C1 segment of cervical spinal cord (tissue), 14 donors: ENCODE results near the gene MAPK12.

ENCODE experiments used
- DNase-seq, 14 donors: peaks; one replicate each; lab custom pipeline; 2025; lab: John Stamatoyannopoulos, UW

Gene MAPK12

DNA sequence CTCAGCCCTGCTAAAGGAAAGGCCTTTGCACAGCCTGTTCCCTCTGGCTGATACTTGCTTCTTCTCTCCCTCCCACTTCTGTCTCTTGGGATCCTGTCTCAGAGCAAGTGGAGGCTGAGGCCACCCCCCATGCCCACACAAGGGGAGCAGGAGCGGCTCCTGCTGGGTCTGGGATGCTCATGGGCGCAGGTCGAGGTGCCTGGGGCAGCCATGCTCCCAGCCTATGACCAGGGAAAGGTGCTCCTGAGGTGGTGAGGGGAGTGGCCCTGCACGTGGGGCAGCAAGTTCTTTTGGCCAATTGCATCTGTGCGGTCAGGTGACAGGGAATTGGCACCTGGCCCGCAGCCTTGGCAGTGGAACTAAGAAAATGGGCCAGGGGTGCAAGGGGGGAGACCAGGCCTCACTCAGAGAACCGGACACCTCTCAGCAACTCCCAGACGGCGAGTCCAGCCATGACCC is 7.2 kb upstream of the MAPK12 start:
- DNase-seq, result peak in 5 of 14 donors; percentile 15 to 44 (median 24)

DNA sequence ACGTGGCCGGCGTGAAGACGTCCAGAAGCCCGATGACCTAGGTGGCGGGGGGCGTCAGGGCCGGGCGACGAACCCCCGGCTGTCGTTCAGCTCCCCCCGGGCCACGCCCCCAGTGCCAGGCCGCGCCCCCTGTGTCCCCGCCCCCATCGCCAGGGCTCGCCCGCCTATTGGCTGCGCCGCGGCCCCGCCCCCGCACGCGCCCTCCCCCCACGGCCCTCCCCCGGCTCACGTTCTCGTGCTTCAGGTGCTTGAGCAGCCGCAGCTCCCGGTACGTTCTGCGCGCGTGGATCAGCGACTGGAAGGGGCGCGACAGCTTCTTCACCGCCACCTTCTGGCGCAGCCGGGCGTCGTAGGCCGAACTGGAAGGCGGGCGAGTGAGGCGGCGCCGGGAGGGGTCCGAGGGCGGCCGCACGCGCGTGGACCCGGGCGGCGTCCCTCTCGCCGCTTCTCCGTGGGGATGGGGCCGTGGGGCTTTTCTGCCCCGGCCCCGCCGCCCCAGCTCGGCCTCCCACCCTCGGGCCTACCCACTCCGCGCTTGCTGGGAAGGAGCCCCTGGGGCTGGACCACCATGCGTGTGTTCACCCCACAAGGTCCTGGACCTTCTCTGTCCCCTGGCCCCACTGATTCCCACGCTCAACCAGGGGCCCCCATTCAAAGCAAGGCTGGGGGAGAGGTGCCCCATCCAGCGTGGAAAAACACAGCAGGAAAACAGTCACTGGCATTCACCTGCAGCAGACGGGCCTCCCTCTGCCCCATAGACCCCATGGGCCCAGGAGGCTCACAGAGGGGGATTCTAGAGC is 6.3 kb upstream of the MAPK12 start:
- DNase-seq, result peak in 2 of 14 donors; percentile 14 to 72

- DNase-seq, result no peak
Observed at GRCh38 chr22:50266994-50267393, 5.5 kb upstream of the MAPK12 start.

GRCh38 chr22:50264946-50265669 is 3.6 kb upstream of the MAPK12 start:
- no peak for DNase-seq

DNA sequence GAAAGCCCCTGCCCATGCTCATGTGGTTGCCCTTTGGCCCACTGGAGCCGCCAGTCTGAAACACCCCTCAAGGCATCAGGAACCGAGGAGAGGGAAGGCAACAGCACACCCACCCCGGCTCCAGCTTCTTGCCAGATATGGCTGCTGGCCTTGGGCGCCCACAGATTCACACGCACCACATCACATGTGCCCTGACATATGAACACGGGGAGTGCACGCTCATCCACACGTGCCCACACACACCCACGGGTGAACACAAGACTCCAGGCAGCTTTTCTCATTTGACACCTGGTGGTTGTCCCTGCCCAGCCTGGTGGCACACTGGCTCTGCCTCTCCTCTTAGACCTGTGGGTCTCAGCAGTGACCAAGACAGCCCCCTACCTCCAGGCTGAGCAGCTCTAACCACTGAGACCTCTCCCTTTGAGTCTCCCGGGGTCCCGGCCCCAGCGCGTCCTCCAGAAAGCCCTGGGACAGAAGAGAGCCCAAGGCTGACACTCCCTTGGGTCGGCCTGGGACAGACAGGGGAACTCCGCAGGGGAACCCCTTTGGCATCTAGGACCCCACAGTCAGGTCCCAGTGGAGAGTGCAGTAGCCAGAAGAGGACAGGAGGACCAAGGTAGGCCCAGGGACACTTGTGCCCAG is 2.7 kb upstream of the MAPK12 start:
- no peak for DNase-seq

GRCh38 chr22:50262973-50263617 is 1.6 kb upstream of the MAPK12 start:
- no peak for DNase-seq

GRCh38 chr22:50262460-50262911 is 1.0 kb upstream of the MAPK12 start:
- no peak for DNase-seq

DNA sequence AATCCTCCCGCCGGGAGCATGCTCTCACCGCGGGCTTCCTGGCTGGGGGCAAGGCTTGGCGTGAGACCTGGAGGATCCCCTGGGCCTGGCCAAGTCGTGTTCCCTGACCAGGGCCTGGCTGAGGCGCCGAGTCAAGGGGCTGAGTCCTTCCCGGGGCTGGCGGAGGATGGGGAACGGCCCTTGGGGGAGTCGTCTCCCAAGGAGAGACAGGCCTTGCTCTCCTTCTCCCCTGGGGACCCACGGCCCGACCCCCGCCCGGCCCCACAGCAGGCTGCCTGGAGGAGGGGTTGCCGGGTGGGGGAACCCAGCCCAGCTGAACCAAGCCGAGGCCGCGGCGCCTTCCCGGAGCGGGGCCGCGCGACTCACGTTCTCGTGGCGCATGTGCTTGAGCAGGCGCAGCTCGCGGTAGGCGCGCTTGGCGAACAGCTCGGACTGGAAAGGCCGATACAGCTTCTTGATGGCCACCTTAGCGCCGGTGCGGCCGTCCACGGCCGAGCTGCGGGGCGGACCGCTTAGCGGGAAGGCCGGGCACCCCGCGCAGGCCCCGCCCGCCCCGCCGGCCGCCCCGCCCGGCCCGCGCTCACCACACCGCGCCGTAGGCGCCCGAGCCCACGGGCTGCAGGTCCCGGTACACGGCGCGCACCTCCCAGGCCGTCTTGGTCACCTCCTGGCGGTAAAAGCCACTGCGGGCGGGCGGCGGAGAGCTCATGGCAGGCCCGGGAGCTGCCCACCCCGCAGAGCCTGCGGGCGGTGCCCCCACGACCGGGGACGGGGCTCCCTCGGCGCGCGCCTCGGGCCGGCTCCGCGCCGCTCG is 475 bp downstream of the MAPK12 start:
- peak in 3 of 14 donors; percentile 30 to 57 (median 53) for DNase-seq

DNA sequence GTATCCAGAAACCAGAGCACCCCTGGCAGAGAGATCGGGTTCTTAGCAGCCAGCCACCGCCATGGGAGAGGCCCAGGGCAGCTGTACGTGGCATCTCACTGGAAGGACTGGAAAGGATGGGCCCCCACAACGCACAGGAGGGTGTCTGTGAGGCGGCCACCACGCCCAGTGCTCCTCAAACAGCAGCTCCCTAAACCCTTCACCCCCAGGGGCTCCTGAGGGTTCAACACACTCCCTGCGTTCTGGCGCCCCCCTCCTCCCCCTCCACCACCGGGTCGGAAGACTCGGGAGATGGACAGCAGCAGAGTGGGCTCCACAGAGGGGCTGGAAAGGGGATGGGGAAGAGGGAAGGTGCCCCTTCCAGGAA is 1.1 kb downstream of the MAPK12 start:
- DNase-seq, result no peak

GRCh38 chr22:50259302-50259701 is 2.2 kb downstream of the MAPK12 start:
- peak in 4 of 14 donors; percentile 43 to 54 (median 52) for DNase-seq

DNA sequence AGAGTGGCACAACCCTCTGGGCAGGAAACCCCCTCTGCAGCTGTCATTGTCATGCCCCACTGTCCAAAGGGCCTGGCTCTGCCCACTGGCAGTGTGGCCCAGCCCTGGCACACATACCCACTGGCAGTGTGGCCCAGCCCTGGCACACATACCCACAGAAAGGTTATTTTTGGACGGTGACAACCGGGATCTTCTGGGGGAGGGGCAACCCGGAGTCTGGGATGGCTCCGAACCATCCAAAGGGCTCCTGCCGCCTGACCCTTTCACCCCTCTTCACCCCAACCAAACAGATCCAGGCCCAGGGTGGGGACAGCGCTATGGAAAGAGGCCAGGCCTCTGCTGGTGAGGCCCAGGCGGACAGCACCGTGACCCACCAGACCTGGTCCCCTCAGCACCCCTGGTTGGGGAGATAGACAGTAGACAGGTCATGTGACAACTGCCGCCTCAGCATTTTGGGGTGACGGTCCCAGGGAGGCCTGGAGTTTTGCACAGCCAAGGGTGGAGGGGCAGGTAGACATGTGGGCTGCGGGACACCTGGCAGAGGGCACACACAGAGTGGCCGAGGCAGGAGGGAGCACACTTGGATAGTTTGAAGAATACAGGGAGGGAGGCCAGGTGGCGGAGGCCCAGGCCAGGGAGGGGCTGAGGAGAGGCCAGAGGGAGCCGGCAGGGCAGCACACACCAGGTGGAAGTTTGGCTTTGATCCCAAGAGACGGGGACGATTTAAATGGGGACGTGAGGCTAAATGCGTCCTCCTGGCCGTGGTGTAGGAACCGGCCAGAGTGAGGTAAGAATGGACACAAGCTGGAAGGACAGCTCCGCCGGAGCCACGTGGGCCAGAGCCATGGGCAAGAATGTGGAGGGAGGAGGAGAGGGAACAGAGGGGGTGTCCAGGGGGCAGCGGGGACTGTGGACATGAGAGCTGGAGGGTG is 2.9 kb downstream of the MAPK12 start:
- DNase-seq, result peak in 5 of 14 donors; percentile 21 to 69 (median 42)

- DNase-seq, result no peak
Observed at GRCh38 chr22:50257451-50258360, 3.8 kb downstream of the MAPK12 start.

DNA sequence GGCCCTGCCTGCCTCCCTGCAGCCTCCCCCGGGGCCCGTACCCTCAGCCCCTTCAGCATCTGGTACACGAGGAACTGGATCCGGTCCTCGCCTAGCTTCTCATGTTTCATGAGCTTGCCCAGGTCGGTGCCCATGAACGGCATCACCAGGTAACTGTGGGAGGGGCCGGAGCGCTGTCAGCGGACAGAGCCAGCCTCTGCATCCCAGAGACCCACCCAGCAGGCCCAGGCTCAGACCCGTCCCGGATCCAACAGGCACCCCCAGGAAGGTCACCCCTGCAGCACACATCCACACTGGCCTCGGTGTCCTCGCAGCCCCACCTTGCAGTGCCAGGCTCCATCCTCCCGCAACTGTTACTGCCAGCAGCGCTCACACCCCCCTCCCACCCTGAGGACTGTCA is 4.4 kb downstream of the MAPK12 start:
- DNase-seq, result no peak

- DNase-seq, result no peak
Observed at GRCh38 chr22:50256258-50256862, 5.1 kb downstream of the MAPK12 start.

- DNase-seq, result no peak
Observed at GRCh38 chr22:50255607-50256006, 5.9 kb downstream of the MAPK12 start.

DNA sequence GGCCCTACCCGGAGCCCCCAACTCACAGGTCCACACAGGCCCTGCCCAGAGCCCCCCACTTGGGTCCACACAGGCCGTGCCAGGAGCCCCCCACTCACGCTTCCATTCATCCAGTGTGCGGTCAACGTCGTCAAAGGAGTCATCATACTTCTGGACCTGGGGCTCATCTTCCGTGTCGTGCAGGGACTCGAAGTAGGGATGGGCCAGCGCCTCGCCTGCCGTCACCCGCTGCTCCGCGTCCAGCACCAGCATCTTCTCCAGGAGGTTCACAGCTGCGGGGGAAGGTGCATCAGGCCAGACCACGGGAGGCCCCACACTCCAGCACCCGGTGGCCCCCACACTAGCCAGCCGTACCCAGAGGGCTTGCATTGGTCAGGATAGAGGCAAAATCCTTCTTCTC is 6.4 kb downstream of the MAPK12 start:
- no peak for DNase-seq

DNA sequence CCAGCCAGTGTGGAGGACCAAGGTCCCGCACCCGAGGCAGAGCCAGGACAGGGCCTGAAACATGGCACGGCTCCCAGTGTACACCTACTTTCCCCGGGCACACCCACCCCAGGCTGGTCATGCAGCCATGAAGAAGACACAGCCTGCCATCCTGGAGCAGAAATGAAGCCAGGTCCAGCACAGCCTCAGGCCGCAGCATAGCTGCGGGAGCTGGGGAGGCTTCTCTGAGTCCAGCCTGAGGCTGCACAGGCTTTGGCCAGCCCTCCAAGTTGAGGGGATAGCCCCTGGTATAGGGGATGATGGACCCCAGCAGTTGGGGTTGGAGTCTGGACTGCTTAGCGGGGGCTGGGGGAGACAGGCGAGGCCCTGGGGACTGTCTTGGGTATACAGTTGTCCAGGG is 7.5 kb downstream of the MAPK12 start:
- no peak for DNase-seq
